Breast epithelium (tissue), 3 donors: Measurements from ENCODE around the gene SOX13.

Experiments
- POLR2A ChIP-seq: fragments of 450-650 bp; IDR thresholded peaks from one replicate; pipeline ENCODE4 v1.6.1; 2016; ENCODE audit warnings: antibody characterized with exemption, mild to moderate bottlenecking, moderate library complexity
- POLR2AphosphoS5 ChIP-seq, 3 donors: sonication (generic); formaldehyde crosslinking; IDR thresholded peaks; one replicate each; pipeline ENCODE4 v1.6.1; 2017; ENCODE audit warnings: antibody characterized with exemption in 3 of 3
- TF ChIP-seq, protein P1 (sequence below), 3 donors: fragments of 450-650 bp; IDR thresholded peaks; one replicate each; pipeline ENCODE4 v1.5.1; 2016 to 2017; ENCODE audit warnings: antibody characterized with exemption in 3 of 3, mild to moderate bottlenecking in 3 of 3, moderate library complexity in 3 of 3

DNA sequence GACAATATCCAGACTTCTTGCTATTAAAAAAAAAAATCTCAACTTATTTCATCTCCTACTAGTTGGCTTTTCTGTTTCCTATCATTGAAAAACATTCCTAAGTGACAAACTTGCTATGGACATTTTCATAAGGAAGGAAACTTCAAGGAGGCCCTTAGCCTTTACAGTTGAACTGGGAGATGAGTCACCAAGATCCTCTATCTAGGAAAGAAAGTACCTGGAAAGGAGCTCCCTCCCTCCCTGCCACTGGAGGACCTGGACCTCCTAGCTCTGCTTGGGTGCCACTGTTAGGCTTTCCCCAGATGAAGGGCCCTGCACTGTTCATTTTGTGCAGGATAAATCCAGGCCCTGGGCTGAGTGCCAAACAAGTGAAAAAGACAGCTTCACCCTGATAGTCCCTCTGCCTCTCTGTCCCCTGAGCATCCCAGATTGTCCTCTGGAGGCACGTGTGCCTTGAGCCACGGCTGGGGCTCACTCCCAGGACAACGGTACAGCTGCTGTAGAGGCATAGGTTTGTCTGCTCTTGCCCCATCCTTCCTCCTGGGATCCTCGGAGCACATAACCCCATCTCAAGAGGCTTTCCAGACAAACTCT, 40.2 kb upstream of the SOX13 start:
- TF ChIP-seq, protein P1, sequence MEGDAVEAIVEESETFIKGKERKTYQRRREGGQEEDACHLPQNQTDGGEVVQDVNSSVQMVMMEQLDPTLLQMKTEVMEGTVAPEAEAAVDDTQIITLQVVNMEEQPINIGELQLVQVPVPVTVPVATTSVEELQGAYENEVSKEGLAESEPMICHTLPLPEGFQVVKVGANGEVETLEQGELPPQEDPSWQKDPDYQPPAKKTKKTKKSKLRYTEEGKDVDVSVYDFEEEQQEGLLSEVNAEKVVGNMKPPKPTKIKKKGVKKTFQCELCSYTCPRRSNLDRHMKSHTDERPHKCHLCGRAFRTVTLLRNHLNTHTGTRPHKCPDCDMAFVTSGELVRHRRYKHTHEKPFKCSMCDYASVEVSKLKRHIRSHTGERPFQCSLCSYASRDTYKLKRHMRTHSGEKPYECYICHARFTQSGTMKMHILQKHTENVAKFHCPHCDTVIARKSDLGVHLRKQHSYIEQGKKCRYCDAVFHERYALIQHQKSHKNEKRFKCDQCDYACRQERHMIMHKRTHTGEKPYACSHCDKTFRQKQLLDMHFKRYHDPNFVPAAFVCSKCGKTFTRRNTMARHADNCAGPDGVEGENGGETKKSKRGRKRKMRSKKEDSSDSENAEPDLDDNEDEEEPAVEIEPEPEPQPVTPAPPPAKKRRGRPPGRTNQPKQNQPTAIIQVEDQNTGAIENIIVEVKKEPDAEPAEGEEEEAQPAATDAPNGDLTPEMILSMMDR (IDR thresholded peaks at IDR 0.05), result no peak
- no peak for TF ChIP-seq POLR2AphosphoS5 (IDR thresholded peaks at IDR 0.05)
- TF ChIP-seq POLR2A, result no peak
